Measurements from ENCODE around the gene SBNO2. TPM values are rescaled to one million over a fixed set of nuclear protein-coding genes. Genes with fewer than 3 reads are reported as not detected.

The SBNO2 gene
- total and polyA plus RNA-seq, 2 donors (not counting 3 experiments of a cell fraction or from before 2014, with no cell fraction given) = 31.4 to 65.7 TPM

GRCh38 chr19:1112268-1113029, 61.6 kb downstream of the SBNO2 start:
- Histone ChIP-seq H3K4me3 (replicated peaks in 1 of 3; ENCODE audit: insufficient read depth in 1 of 3, low read depth in 1 of 3, low read length in 3 of 3) (no peak overlapping the region), H3K36me3 (ENCODE audit: control insufficient read depth in 2 of 2, extremely low read depth in 1 of 2, insufficient read depth in 2 of 2, low read length in 2 of 2) (peaks cover 9 to 42% of the 10 kb centered on the region in 2 experiments), H3K9ac (replicated peaks; ENCODE audit: extremely low read depth, insufficient read depth, low read length) (no peak overlapping the region), H3K9me3 (replicated peaks; ENCODE audit: control insufficient read depth, insufficient read depth, low read length) (no peaks in the 10 kb centered on the region), H4K20me1 (replicated peaks; ENCODE audit: control insufficient read depth, extremely low read depth, insufficient read depth, low read length) (no peaks in the 10 kb centered on the region), H3K9me1 (replicated peaks; ENCODE audit: control insufficient read depth, extremely low read depth, insufficient read depth, low read length) (no peaks in the 10 kb centered on the region), H2AFZ (ENCODE audit: low read depth, low read length) (no peak overlapping the region), H3K4me1 (ENCODE audit: control insufficient read depth, extremely low read depth, insufficient read depth, low read length) (peaks cover 5% of the 10 kb centered on the region), H3K27me3 (ENCODE audit: control insufficient read depth in 2 of 2, insufficient read depth in 2 of 2, low read length in 2 of 2) (no peaks in the 10 kb centered on the region), H3K4me2 (ENCODE audit: insufficient read depth, low read length) (no peak overlapping the region), H3K27ac (ENCODE audit: insufficient read depth, low read depth, low read length) (no peak overlapping the region), H3K79me2 (ENCODE audit: control insufficient read depth, insufficient read depth, low read length) (no peaks in the 10 kb centered on the region)
- no peak for FAIRE-seq
- intact Hi-C loops (cut with micrococcal nuclease) (loop anchor here (1.0 to 5.0 kb wide), 3 partner anchors 11 to 128 kb away; partner anchors contain the start of gene ATP5F1D), dilution Hi-C loops (cut with MboI; ENCODE audit: extremely low pct_ligation_motif_present, low sequenced_read_pairs) (no loop called here)
- DNase-seq (ENCODE audit: low read depth, low spot score) = no peak
- TF ChIP-seq GATA2 (IDR thresholded peaks at IDR 0.05; ENCODE audit: insufficient read depth, insufficient read length, low read depth, low read length) (no peak), MYC (IDR thresholded peaks at IDR 0.05; ENCODE audit: low read depth, low read length) (no peak), EZH2 (IDR thresholded peaks at IDR 0.05; ENCODE audit: borderline replicate concordance, low read depth, low read length, severe bottlenecking) (no peak), JUN (IDR thresholded peaks at IDR 0.05; ENCODE audit: borderline replicate concordance, insufficient read depth, insufficient read length, low read depth) (no peak), FOS (IDR thresholded peaks at IDR 0.05; ENCODE audit: borderline replicate concordance, insufficient read depth, low read length) (no peak), POLR2A (IDR thresholded peaks at IDR 0.05; ENCODE audit: low read depth, low read length) (no peak), POLR2AphosphoS5 (IDR thresholded peaks at IDR 0.05; ENCODE audit: insufficient read depth, low read depth, low read length) (no peak)
- TF ChIP-seq, protein P1, sequence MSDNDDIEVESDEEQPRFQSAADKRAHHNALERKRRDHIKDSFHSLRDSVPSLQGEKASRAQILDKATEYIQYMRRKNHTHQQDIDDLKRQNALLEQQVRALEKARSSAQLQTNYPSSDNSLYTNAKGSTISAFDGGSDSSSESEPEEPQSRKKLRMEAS (IDR thresholded peaks at IDR 0.05; ENCODE audit: insufficient read depth, insufficient read length) = no peak
- TF ChIP-seq, protein P2, sequence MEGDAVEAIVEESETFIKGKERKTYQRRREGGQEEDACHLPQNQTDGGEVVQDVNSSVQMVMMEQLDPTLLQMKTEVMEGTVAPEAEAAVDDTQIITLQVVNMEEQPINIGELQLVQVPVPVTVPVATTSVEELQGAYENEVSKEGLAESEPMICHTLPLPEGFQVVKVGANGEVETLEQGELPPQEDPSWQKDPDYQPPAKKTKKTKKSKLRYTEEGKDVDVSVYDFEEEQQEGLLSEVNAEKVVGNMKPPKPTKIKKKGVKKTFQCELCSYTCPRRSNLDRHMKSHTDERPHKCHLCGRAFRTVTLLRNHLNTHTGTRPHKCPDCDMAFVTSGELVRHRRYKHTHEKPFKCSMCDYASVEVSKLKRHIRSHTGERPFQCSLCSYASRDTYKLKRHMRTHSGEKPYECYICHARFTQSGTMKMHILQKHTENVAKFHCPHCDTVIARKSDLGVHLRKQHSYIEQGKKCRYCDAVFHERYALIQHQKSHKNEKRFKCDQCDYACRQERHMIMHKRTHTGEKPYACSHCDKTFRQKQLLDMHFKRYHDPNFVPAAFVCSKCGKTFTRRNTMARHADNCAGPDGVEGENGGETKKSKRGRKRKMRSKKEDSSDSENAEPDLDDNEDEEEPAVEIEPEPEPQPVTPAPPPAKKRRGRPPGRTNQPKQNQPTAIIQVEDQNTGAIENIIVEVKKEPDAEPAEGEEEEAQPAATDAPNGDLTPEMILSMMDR (IDR thresholded peaks at IDR 0.05; ENCODE audit: extremely low read depth in 1 of 2, insufficient read depth in 1 of 2, low read depth in 1 of 2, low read length in 2 of 2) = no peak
- ChIA-PET CTCF (interaction anchor here (1.1 to 4.4 kb wide), 17 partner anchors 9 to 132 kb away, joined by 3 to 80 read pairs (median 8); partner anchors contain the start of genes ARHGAP45, ATP5F1D, GPX4 and WDR18), POLR2A (interaction anchor here (0.6 kb wide), 1 partner anchor 94 kb away, joined by 7 read pairs; no protein-coding TSS in a partner anchor)
- no TSS peak for BruUV-seq (replicated peaks)

Data from endothelial cell of umbilical vein (primary cell).